Glutamatergic neuron (in vitro differentiated cells): ENCODE measurements around the gene NXPE3. TPM values are rescaled to one million over a fixed set of nuclear protein-coding genes. Genes with fewer than 3 reads are reported as not detected.

Source experiments
- DNase-seq: peaks from one replicate; pipeline ENCODE4 v3.0.0; 2022
- H3K27ac Mint-ChIP-seq: one replicate; pipeline ENCODE4 v1.8.0; 2020; ENCODE audit warnings: mild to moderate bottlenecking, mixed read lengths, inconsistent platforms; ENCODE audit not compliant: unreplicated experiment
- H3K27me3 Mint-ChIP-seq: one replicate; pipeline ENCODE4 v1.8.0; 2020; ENCODE audit warnings: mild to moderate bottlenecking, moderate library complexity, mixed read lengths, inconsistent platforms; ENCODE audit not compliant: unreplicated experiment
- H3K36me3 Mint-ChIP-seq: one replicate; pipeline ENCODE4 v1.8.0; 2020; ENCODE audit warnings: mild to moderate bottlenecking, mixed read lengths, inconsistent platforms; ENCODE audit not compliant: unreplicated experiment
- H3K4me1 Mint-ChIP-seq: one replicate; pipeline ENCODE4 v1.8.0; 2020; ENCODE audit warnings: mild to moderate bottlenecking, low read depth, mixed read lengths, inconsistent platforms; ENCODE audit not compliant: unreplicated experiment
- H3K4me3 Mint-ChIP-seq: one replicate; pipeline ENCODE4 v1.8.0; 2020; ENCODE audit warnings: mild to moderate bottlenecking, mixed read lengths, inconsistent platforms; ENCODE audit not compliant: unreplicated experiment
- H3K9me3 Mint-ChIP-seq: one replicate; pipeline ENCODE4 v1.8.0; 2020; ENCODE audit warnings: mild to moderate bottlenecking, moderate library complexity, mixed read lengths, inconsistent platforms; ENCODE audit not compliant: unreplicated experiment
- total RNA-seq: library from RNA; stranded (reverse); fragmentation: NEBNext Ultra II Directional; extraction: Animal tissue kit (Norgen Biotek cat#: 25700); gene quantifications from one replicate; pipeline ENCODE4 v1.2.1, GENCODE V29; 2021; ENCODE audit not compliant: unreplicated experiment
- TF ChIP-seq, protein P1 (sequence below): fragments of 200-600 bp; sonication (generic); IDR thresholded peaks from one replicate; pipeline ENCODE4 v1.5.0; 2021; ENCODE audit not compliant: partially characterized antibody, unreplicated experiment

NXPE3 gene
- total RNA-seq, 1 donor from 2014 or later, result 29.1 TPM

DNA sequence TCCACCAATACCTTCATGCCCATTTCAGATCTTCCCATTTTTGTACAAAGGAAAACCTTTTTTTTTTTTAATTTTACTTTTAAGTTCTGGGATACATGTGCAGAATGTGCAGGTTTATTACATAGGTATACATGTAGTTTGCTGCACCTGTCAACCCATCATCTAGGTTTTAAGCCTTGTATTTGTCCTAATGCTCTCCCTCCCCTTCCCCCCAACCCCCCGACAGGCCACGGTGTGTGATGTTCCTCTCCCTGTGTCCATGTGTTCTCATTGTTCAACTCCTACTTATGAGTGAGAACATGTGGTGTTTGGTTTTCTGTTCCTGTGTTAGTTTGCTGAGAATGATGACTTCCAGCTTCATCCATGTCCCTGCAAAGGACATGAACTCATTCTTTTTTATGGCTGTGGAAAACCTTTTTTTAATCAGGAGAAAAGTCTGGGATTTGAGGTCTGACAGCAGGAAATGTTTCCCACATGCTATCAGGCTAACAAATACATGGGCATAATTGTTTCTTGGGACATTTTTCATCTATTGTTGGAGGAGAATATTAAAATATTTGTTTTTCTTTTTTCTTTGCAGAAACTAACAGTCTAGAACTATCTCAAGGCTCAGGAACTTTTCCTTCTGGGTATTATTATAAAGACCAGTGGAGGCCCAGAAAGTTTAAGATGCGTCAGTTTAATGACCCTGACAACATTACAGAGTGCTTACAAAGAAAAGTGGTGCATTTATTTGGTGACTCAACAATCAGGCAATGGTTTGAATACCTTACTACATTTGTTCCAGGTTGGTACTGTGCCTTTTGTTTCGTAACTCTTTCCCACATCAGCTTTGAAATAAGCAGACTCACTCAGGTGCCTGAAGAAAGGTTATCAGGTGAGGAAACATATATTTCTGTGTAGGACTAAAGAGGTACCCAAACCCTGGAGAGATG, 37.5 kb downstream of the NXPE3 start:
- TF ChIP-seq, protein P1, sequence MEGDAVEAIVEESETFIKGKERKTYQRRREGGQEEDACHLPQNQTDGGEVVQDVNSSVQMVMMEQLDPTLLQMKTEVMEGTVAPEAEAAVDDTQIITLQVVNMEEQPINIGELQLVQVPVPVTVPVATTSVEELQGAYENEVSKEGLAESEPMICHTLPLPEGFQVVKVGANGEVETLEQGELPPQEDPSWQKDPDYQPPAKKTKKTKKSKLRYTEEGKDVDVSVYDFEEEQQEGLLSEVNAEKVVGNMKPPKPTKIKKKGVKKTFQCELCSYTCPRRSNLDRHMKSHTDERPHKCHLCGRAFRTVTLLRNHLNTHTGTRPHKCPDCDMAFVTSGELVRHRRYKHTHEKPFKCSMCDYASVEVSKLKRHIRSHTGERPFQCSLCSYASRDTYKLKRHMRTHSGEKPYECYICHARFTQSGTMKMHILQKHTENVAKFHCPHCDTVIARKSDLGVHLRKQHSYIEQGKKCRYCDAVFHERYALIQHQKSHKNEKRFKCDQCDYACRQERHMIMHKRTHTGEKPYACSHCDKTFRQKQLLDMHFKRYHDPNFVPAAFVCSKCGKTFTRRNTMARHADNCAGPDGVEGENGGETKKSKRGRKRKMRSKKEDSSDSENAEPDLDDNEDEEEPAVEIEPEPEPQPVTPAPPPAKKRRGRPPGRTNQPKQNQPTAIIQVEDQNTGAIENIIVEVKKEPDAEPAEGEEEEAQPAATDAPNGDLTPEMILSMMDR, result no peak
- peaks cover 1% of the 10 kb centered on the region for H3K4me1 Mint-ChIP-seq
- H3K9me3 Mint-ChIP-seq, result no peaks in the 10 kb centered on the region
- no peak overlapping the region for H3K27ac Mint-ChIP-seq
- H3K27me3 Mint-ChIP-seq, result peaks cover 1% of the 10 kb centered on the region
- no peaks in the 10 kb centered on the region for H3K36me3 Mint-ChIP-seq
- no peak overlapping the region for H3K4me3 Mint-ChIP-seq
- DNase-seq, result no peak

DNA sequence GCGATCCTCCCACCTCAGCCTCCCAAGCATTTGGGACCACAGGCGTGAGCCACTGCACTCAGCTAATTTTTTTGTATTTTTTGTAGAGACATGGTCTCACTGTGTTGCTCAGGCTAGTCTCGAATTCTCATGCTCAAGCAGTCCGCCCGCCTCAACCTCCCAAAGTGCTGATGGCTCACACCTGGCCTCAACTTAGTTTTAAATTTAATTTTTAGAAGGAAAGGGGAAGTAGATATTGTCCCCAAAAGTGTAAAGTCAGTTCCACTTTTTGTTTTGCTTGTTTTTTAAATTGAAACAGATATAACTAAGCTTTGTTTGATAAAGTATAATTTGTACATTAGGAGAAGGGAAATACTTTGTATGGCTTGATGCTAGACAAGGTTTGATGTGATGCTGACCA, 39.0 kb downstream of the NXPE3 start:
- Mint-ChIP-seq H3K4me3 (no peak overlapping the region), H3K9me3 (no peaks in the 10 kb centered on the region), H3K27me3 (peaks cover 1% of the 10 kb centered on the region), H3K36me3 (no peaks in the 10 kb centered on the region), H3K4me1 (peaks cover 1% of the 10 kb centered on the region), H3K27ac (no peak overlapping the region)
- TF ChIP-seq, protein P1, result no peak
- DNase-seq, result no peak

GRCh38 chr3:101819649-101820206, 40.7 kb downstream of the NXPE3 start:
- Mint-ChIP-seq H3K27ac (no peak overlapping the region), H3K4me3 (no peak overlapping the region), H3K27me3 (peaks cover 1% of the 10 kb centered on the region), H3K36me3 (no peaks in the 10 kb centered on the region), H3K4me1 (peaks cover 1% of the 10 kb centered on the region), H3K9me3 (no peaks in the 10 kb centered on the region)
- DNase-seq, result no peak
- TF ChIP-seq, protein P1, result no peak

DNA sequence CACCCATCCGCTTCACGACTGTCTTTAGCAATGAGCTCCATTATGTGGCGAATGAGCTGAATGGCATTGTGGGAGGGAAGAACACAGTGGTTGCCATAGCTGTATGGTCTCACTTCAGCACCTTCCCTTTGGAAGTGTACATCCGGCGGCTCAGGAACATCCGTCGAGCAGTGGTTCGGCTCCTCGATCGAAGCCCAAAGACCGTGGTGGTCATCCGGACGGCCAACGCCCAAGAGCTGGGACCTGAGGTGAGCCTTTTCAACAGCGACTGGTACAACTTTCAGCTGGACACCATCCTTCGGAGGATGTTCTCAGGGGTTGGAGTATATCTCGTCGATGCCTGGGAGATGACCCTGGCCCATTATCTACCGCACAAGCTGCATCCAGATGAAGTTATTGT, 42.5 kb downstream of the NXPE3 start:
- DNase-seq, result no peak
- Mint-ChIP-seq H3K27ac (no peak overlapping the region), H3K9me3 (no peaks in the 10 kb centered on the region), H3K4me1 (no peaks in the 10 kb centered on the region), H3K27me3 (peaks cover 1% of the 10 kb centered on the region), H3K36me3 (no peaks in the 10 kb centered on the region), H3K4me3 (no peak overlapping the region)
- TF ChIP-seq, protein P1, result no peak

- TF ChIP-seq, protein P1, result no peak
- Mint-ChIP-seq H3K27ac (no peak overlapping the region), H3K4me3 (no peak overlapping the region), H3K9me3 (no peaks in the 10 kb centered on the region), H3K4me1 (peaks cover 9% of the 10 kb centered on the region), H3K27me3 (no peaks in the 10 kb centered on the region), H3K36me3 (no peaks in the 10 kb centered on the region)
- no peak for DNase-seq
Measured at GRCh38 chr3:101823525-101823924, 44.5 kb downstream of the NXPE3 start.
